Measurements from ENCODE around the gene GREM2. TPM values are rescaled to one million over a fixed set of nuclear protein-coding genes. Genes with fewer than 3 reads are reported as not detected.

Gene GREM2
- total RNA-seq, 1 experiment from 2014 or later = not detected

- Histone ChIP-seq H4K8ac (replicated peaks; ENCODE audit: insufficient read length, low read depth, low read length) (no peak overlapping the region), H3K23me2 (ENCODE audit: insufficient read length, low read depth, low read length, poor library complexity, severe bottlenecking) (no peaks in the 10 kb centered on the region), H3K4ac (ENCODE audit: low read depth, low read length) (no peak overlapping the region), H3T11ph (ENCODE audit: low read length) (no peak overlapping the region), H3K9me3 (ENCODE audit: control insufficient read depth, low read depth, low read length) (no peaks in the 10 kb centered on the region), H3K4me1 (ENCODE audit: insufficient read depth, low read length) (no peaks in the 10 kb centered on the region), H2BK15ac (ENCODE audit: low read depth, low read length) (no peak overlapping the region), H3K27ac (ENCODE audit: insufficient read length, low read depth, low read length) (no peak overlapping the region), H2BK12ac (ENCODE audit: insufficient read length, low read depth, low read length) (no peak overlapping the region), H2BK120ac (ENCODE audit: low read depth, low read length, poor library complexity, severe bottlenecking) (no peak overlapping the region), H2BK5ac (ENCODE audit: insufficient read length, low read length) (no peak overlapping the region), H3K18ac (ENCODE audit: insufficient read length, low read depth, low read length) (no peak overlapping the region), H3K56ac (ENCODE audit: insufficient read length, low read depth, low read length) (no peak overlapping the region), H4K91ac (ENCODE audit: insufficient read length, low read depth, low read length) (no peak overlapping the region), H2AK5ac (ENCODE audit: insufficient read length, low read length) (no peak overlapping the region), H4K20me1 (ENCODE audit: control insufficient read depth, insufficient read depth, insufficient read length) (no peaks in the 10 kb centered on the region), H3K4me2 (ENCODE audit: insufficient read depth, insufficient read length, low read length) (no peak overlapping the region), H2BK20ac (ENCODE audit: low read depth, low read length, poor library complexity, severe bottlenecking) (no peak overlapping the region), H3K79me1 (ENCODE audit: insufficient read depth, low read depth, low read length, poor library complexity, severe bottlenecking) (no peaks in the 10 kb centered on the region), H3K14ac (ENCODE audit: insufficient read depth, low read length) (no peak overlapping the region), H3K79me2 (ENCODE audit: insufficient read depth, low read length) (no peaks in the 10 kb centered on the region), H3K9ac (ENCODE audit: extremely low read depth, insufficient read length, low read length) (no peak overlapping the region), H3K23ac (ENCODE audit: insufficient read length, low read depth, low read length) (no peak overlapping the region), H4K5ac (ENCODE audit: insufficient read length, low read depth, low read length) (no peak overlapping the region), H3K27me3 (ENCODE audit: insufficient read depth, low read length) (no peaks in the 10 kb centered on the region), H2AFZ (ENCODE audit: low read length) (no peak overlapping the region)
- WGBS (ENCODE audit: extremely low coverage, insufficient read length, low lambda C conversion rate) = no CpG with 5 or more reads among the region's 2 CpGs
- H3K4me3 Mint-ChIP-seq = no peak overlapping the region
- H3K9me3 Mint-ChIP-seq = no peaks in the 10 kb centered on the region
- no peak for TF ChIP-seq CTCF (conservative IDR thresholded peaks at IDR 0.05)
- no peak for DNase-seq
- no peaks in the 10 kb centered on the region; the same call in 1 of the 2 replicates for H3K27me3 Mint-ChIP-seq (ENCODE audit: low read depth)
- no peak overlapping the region for H3K27ac Mint-ChIP-seq
- H3K4me1 Mint-ChIP-seq = no peaks in the 10 kb centered on the region
- no peaks in the 10 kb centered on the region for H3K36me3 Mint-ChIP-seq (ENCODE audit: insufficient read depth in 1 of 3, low read depth in 3 of 3)
Observed at GRCh38 chr1:240516069-240516468, 95.9 kb downstream of the GREM2 start.
